GM12892 (cell line): ENCODE results near the gene MRPL33.

Experiments
- DNase-seq: peaks from one replicate; pipeline ENCODE4 v3.0.0; 2011; ENCODE audit not compliant: insufficient read length
- FAIRE-seq: peaks from 2 replicates; lab custom pipeline; 2011; peaks lifted over from hg19 to GRCh38; lab: Jason Lieb, UNC
- POLR2A ChIP-seq: IDR thresholded peaks from 2 replicates; pipeline ENCODE4 v1.6.1; 2011; ENCODE audit warnings: low read depth, low read length, control low read depth
- POLR2AphosphoS5 ChIP-seq: IDR thresholded peaks from 2 replicates; pipeline ENCODE4 v1.6.1; 2011; ENCODE audit warnings: low read depth, low read length, control low read depth
- TAF1 ChIP-seq: IDR thresholded peaks from 2 replicates; pipeline ENCODE4 v1.6.1; 2011; ENCODE audit warnings: low read depth, mild to moderate bottlenecking, control low read depth, low read length, borderline replicate concordance

The MRPL33 gene

DNA sequence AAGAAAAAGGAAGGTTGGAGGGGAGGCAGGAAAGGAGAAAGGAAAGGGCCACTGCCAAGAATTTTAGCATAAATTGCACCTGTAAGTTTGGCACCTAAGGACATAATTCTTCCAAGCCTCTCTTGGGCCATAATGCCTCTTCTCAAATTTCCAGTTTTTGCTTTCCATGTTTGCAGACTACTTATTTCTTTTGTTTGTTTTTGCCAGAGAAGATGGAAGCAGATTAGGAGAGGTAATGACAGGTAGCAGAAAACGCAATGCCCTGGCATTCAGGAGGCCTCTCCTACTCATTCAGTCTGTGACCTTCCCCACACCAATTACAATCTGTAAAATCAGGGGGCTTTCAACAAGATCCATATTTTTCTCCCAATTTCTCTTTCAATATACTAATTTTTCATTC lies 56.8 kb downstream of the MRPL33 start:
- TF ChIP-seq POLR2A = no peak
- TF ChIP-seq TAF1 = no peak
- no peak for TF ChIP-seq POLR2AphosphoS5
- DNase-seq = no peak
- FAIRE-seq = no peak
